ENCODE results near the gene NDUFS6. TPM values are rescaled to one million over a fixed set of nuclear protein-coding genes. Genes with fewer than 3 reads are reported as not detected.

The NDUFS6 gene
- total RNA-seq, 1 donor from 2014 or later, result 63.0 TPM

Other genes starting within 250 kb of the NDUFS6 start
- 26.2 and 26.4 TPM in 2 replicates for gene MRPL36, start 1.6 kb upstream of the NDUFS6 start, total RNA-seq
- gene IRX4, start 81.5 kb downstream of the NDUFS6 start, total RNA-seq, result not detected in 2 replicates